ENCODE data around the gene IFNAR2.

DNA sequence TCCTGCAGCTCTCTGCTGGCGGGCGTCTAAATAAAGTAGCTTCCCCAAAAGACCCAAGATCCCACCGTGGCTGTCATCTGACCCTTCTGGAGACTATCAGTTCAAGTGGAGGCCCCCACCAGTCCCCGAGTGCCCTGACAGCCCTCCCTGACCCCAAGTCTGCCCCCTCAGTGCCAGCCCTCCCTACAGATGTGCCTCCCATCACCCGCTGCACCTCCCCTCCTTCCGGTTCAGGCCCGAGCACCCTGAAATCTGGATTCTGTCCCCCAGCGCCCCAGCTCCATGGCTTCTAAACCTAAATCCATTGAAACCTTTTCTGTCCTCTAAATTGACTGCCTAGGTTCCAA lies 37.0 kb downstream of the IFNAR2 start:
- TF ChIP-seq POLR2A (IDR thresholded peaks at IDR 0.05): no peak
- TF ChIP-seq, protein P1, sequence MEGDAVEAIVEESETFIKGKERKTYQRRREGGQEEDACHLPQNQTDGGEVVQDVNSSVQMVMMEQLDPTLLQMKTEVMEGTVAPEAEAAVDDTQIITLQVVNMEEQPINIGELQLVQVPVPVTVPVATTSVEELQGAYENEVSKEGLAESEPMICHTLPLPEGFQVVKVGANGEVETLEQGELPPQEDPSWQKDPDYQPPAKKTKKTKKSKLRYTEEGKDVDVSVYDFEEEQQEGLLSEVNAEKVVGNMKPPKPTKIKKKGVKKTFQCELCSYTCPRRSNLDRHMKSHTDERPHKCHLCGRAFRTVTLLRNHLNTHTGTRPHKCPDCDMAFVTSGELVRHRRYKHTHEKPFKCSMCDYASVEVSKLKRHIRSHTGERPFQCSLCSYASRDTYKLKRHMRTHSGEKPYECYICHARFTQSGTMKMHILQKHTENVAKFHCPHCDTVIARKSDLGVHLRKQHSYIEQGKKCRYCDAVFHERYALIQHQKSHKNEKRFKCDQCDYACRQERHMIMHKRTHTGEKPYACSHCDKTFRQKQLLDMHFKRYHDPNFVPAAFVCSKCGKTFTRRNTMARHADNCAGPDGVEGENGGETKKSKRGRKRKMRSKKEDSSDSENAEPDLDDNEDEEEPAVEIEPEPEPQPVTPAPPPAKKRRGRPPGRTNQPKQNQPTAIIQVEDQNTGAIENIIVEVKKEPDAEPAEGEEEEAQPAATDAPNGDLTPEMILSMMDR (IDR thresholded peaks at IDR 0.05): no peak

Measured in heart left ventricle (tissue), 13 donors.